MM.1S (cell line): Measurements from ENCODE around the gene TMTC1.

Source experiments
- DNase-seq: peaks from one replicate; pipeline ENCODE4 v3.0.0-alpha.2; 2015
- H2AFZ ChIP-seq: fragments of 300-600 bp; sonication (generic); 2 replicates; pipeline ENCODE4 v1.6.0; 2016; ENCODE audit warnings: antibody characterized with exemption, low read length
- H3F3A ChIP-seq: fragments of 300-600 bp; sonication (generic); 2 replicates; pipeline ENCODE4 v1.6.1; 2016; ENCODE audit warnings: mild to moderate bottlenecking, antibody characterized with exemption, low read length, moderate library complexity, mixed read lengths; ENCODE audit not compliant: insufficient read depth
- H3K27ac ChIP-seq: fragments of 300-600 bp; sonication (generic); 2 replicates; pipeline ENCODE4 v1.5.1; 2016; ENCODE audit warnings: mild to moderate bottlenecking, low read length
- H3K27me3 ChIP-seq: fragments of 300-600 bp; sonication (generic); replicated peaks from 2 replicates; pipeline ENCODE4 v1.6.0; 2016; ENCODE audit warnings: low read length; ENCODE audit not compliant: insufficient read depth
- H3K36me3 ChIP-seq: fragments of 300-600 bp; sonication (generic); replicated peaks from 2 replicates; pipeline ENCODE4 v1.6.1; 2016; ENCODE audit warnings: mild to moderate bottlenecking, low read length, mixed read lengths; ENCODE audit not compliant: insufficient read depth
- H3K4me1 ChIP-seq: fragments of 300-600 bp; sonication (generic); 2 replicates; pipeline ENCODE4 v1.6.1; 2016; ENCODE audit warnings: low read length, mixed read lengths
- H3K4me2 ChIP-seq: fragments of 300-600 bp; sonication (generic); 2 replicates; pipeline ENCODE4 v1.6.0; 2016; ENCODE audit warnings: low read depth, low read length
- H3K4me3 ChIP-seq: fragments of 300-600 bp; sonication (generic); 2 replicates; pipeline ENCODE4 v1.5.1; 2016; ENCODE audit warnings: low read length, mixed read lengths
- H3K79me2 ChIP-seq: fragments of 300-600 bp; sonication (generic); 2 replicates; pipeline ENCODE4 v1.6.1; 2016; ENCODE audit warnings: mixed run types, low read length, mixed read lengths
- H3K9ac ChIP-seq: fragments of 300-600 bp; sonication (generic); 2 replicates; pipeline ENCODE4 v1.6.1; 2016; ENCODE audit warnings: low read length, mixed read lengths
- H3K9me2 ChIP-seq: fragments of 300-600 bp; sonication (generic); replicated peaks from 2 replicates; pipeline ENCODE4 v1.6.1; 2016; ENCODE audit warnings: mild to moderate bottlenecking, low read length, mixed read lengths; ENCODE audit not compliant: insufficient read depth
- H3K9me3 ChIP-seq: fragments of 300-600 bp; sonication (generic); replicated peaks from 2 replicates; pipeline ENCODE4 v1.6.1; 2016; ENCODE audit warnings: mild to moderate bottlenecking, low read length, mixed read lengths; ENCODE audit not compliant: insufficient read depth
- H4K20me1 ChIP-seq: fragments of 300-600 bp; sonication (generic); 2 replicates; pipeline ENCODE4 v1.6.1; 2016; ENCODE audit warnings: mild to moderate bottlenecking, low read length, moderate library complexity, mixed read lengths; ENCODE audit not compliant: insufficient read depth
- EZH2 ChIP-seq: fragments of 300-600 bp; sonication (generic); optimal IDR thresholded peaks from 2 replicates; pipeline ENCODE3; 2017; ENCODE audit warnings: low read depth, mild to moderate bottlenecking, antibody characterized with exemption, low read length, mixed read lengths
- EZH2phosphoT487 ChIP-seq: fragments of 300-600 bp; sonication (generic); IDR thresholded peaks from 2 replicates; pipeline ENCODE4 v1.6.1; 2018; ENCODE audit warnings: antibody characterized with exemption, low read length
- TF ChIP-seq, protein P1 (sequence below): fragments of 300-600 bp; sonication (generic); IDR thresholded peaks from 2 replicates; pipeline ENCODE4 v1.5.1; 2016; ENCODE audit warnings: antibody characterized with exemption, low read length, mixed read lengths

Gene TMTC1

DNA sequence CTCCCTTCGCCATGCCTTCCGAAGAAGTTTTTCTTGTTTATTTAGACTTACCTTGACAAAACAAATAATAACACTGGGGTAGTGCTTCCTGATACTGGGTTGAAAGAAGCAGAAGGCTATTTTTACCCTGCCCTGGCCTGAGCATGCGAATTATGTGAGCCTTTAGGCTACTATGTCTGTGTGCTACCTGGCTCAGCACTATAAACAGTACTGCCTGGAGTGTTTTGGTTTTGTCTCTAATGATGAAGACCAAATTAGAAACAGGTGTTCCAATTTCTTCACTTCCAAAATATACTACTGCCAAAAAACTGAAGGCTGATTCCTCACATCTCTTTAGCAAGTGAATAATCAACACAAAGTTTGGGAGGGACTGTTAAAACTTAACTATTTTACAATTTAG lies 278.6 kb downstream of the TMTC1 start:
- Histone ChIP-seq H3K27ac (no peak overlapping the region), H3K9ac (no peak overlapping the region), H3K79me2 (no peaks in the 10 kb centered on the region), H3K9me3 (no peaks in the 10 kb centered on the region), H2AFZ (no peak overlapping the region), H3K27me3 (no peaks in the 10 kb centered on the region), H3K4me2 (peak overlapping the region; percentile 10; the same call in 1 of the 2 replicates), H3K36me3 (no peaks in the 10 kb centered on the region), H3K4me1 (0 out of 2 replicates have a peak, but pooled peaks cover 8% of the 10 kb centered on the region), H3K4me3 (no peak overlapping the region), H3K9me2 (no peaks in the 10 kb centered on the region), H3F3A (no peaks in the 10 kb centered on the region), H4K20me1 (no peaks in the 10 kb centered on the region)
- TF ChIP-seq EZH2 (no peak), EZH2phosphoT487 (no peak)
- TF ChIP-seq, protein P1, sequence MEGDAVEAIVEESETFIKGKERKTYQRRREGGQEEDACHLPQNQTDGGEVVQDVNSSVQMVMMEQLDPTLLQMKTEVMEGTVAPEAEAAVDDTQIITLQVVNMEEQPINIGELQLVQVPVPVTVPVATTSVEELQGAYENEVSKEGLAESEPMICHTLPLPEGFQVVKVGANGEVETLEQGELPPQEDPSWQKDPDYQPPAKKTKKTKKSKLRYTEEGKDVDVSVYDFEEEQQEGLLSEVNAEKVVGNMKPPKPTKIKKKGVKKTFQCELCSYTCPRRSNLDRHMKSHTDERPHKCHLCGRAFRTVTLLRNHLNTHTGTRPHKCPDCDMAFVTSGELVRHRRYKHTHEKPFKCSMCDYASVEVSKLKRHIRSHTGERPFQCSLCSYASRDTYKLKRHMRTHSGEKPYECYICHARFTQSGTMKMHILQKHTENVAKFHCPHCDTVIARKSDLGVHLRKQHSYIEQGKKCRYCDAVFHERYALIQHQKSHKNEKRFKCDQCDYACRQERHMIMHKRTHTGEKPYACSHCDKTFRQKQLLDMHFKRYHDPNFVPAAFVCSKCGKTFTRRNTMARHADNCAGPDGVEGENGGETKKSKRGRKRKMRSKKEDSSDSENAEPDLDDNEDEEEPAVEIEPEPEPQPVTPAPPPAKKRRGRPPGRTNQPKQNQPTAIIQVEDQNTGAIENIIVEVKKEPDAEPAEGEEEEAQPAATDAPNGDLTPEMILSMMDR = no peak
- DNase-seq = peak; percentile 34

DNA sequence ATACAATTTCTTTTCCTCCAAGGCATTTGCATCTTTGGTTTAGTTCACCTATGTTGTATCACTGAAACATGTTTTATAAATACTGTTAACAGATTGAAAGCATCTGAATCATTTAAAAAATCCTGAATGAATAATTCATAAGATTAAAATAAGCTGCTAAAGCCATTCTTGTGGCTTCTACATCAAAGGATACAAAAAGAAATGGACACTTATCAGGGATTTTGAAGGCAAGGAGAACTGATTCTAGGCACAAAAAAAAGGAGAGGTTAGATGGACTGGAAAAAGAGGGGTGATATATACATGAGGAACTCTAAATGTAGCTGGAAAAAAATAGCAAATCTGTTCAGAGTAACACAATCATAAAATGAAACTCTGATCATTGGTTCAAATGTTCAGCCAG lies 280.5 kb downstream of the TMTC1 start:
- Histone ChIP-seq H4K20me1 (no peaks in the 10 kb centered on the region), H3K79me2 (no peaks in the 10 kb centered on the region), H2AFZ (no peak overlapping the region), H3K9ac (no peak overlapping the region), H3K4me2 (no peak overlapping the region), H3K4me1 (peaks cover 16% of the 10 kb centered on the region; the same call in 1 of the 2 replicates), H3K4me3 (no peak overlapping the region), H3K27me3 (no peaks in the 10 kb centered on the region), H3K27ac (no peak overlapping the region), H3F3A (no peaks in the 10 kb centered on the region), H3K36me3 (no peaks in the 10 kb centered on the region), H3K9me3 (no peaks in the 10 kb centered on the region), H3K9me2 (no peaks in the 10 kb centered on the region)
- DNase-seq = no peak
- TF ChIP-seq EZH2phosphoT487 = no peak
- no peak for TF ChIP-seq EZH2
- TF ChIP-seq, protein P1 = no peak

DNA sequence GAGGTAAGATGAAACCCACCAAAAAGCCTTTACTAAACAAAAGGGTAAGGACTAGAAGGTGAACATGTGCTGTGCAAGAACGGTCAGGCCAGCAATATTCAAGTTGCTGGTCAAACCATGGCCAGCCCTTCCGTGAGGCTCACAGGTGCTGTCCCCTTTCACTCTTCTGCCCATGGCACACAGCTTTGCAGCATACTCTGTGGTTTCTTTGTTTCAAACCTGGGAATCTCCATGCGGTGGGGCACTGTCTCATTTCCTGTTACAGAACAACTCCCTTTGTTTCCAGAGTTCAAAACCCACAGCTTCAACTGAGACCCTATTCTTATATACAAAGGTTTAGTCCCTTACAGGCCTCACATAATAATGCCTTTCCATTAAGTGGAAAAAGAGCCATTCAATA lies 284.5 kb downstream of the TMTC1 start:
- Histone ChIP-seq H3K4me2 (no peak overlapping the region), H3F3A (no peaks in the 10 kb centered on the region), H3K4me1 (peaks cover 8% of the 10 kb centered on the region; the same call in 1 of the 2 replicates), H3K79me2 (no peaks in the 10 kb centered on the region), H3K9ac (no peak overlapping the region), H3K36me3 (no peaks in the 10 kb centered on the region), H3K27ac (no peak overlapping the region), H4K20me1 (no peaks in the 10 kb centered on the region), H3K27me3 (no peaks in the 10 kb centered on the region), H2AFZ (no peak overlapping the region), H3K9me2 (no peaks in the 10 kb centered on the region), H3K9me3 (no peaks in the 10 kb centered on the region), H3K4me3 (no peak overlapping the region)
- TF ChIP-seq, protein P1 = no peak
- no peak for TF ChIP-seq EZH2phosphoT487
- no peak for TF ChIP-seq EZH2
- no peak for DNase-seq
